ENCODE data around the gene SCN11A. TPM values are rescaled to one million over a fixed set of nuclear protein-coding genes. Genes with fewer than 3 reads are reported as not detected.

The SCN11A gene
- 1 to 10 TPM in 2 of 3 donors, under 1 TPM in 1; 0.66 to 1.4 (median 1.0) TPM for polyA plus RNA-seq (ENCODE audit: insufficient read length in 3 of 3)
- long read RNA-seq, donor 1 = 0 reads
- long read RNA-seq, donor 2 = 0 reads
- long read RNA-seq, donor 3 = 0 reads
- long read RNA-seq, donor 4 = 0 reads
- long read RNA-seq, donor 5 = 0 reads
- long read RNA-seq, donor 6 = 0 reads
- long read RNA-seq, donor 7 = 0 reads
- long read RNA-seq, donor 8 = 0 reads
- long read RNA-seq, donor 9 = 0 reads
- long read RNA-seq, donor 10 = 0 reads
- long read RNA-seq, donor 11 = 0 reads
- long read RNA-seq, donor 12 = 0 reads
- long read RNA-seq, donor 13 = 0 reads
- long read RNA-seq, donor 14 = 0 reads
- long read RNA-seq, donor 15 = 0 reads
- long read RNA-seq, donor 16 = 0 reads

DNA sequence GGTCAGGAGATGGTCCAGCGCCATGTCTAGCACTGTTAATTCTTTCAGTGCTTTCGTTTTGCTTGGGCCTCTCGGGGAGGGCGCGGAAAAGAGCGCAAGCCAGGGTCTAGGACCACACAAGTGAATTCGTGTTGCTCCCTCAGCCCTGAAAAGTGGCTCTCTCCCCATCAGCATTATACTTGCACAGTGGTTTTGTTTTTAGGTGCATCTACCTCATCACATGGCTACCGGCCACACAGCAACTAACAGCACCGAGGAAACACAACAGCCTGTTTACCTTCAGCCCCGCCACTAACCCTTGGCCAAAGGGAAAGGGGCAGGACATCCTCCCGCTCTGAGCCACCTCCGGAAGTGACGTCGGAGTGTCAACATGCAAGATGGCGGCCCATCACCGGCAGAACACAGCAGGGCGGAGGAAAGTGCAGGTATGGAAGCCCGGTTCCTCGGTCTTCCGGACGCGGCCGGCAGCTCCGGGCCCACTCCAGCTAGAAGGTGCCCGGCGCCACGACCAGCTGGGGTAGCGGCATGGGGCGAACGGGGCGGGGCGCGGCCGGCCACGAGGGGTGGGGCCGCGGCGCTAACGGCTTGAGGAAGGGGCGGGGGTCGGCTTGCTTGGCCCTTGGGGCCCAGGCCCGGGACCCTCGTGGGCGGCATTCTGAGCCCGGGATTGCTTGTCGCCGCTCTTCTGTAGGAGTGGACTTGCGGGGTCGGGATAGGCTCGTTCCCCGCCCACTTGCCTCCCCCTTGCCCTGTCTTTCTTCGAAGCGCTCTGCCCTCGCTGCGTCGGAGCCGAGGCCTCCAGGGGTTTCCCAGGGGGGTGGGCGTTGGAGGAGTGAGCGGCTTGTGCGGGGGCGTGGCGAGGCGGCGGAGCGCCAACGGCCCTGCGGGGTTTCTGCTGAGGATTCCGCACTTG lies at the start of gene SCN11A, which contains the start of gene WDR48:
Gene SCN11A, minus strand, starts transcription at position 296 of the 913 bp plus-strand sequence. CDS start 101,582 bp downstream, outside the sequence.
Gene WDR48, plus strand, starts transcription at position 368 of the 913 bp plus-strand sequence. Its CDS starts 10 bp downstream, at position 378.
- DNase-seq (ENCODE audit: extremely low read depth in 1 of 11, low read depth in 9 of 11, low spot score in 4 of 11) = peak; percentile 88 to 96 (median 94)

DNA sequence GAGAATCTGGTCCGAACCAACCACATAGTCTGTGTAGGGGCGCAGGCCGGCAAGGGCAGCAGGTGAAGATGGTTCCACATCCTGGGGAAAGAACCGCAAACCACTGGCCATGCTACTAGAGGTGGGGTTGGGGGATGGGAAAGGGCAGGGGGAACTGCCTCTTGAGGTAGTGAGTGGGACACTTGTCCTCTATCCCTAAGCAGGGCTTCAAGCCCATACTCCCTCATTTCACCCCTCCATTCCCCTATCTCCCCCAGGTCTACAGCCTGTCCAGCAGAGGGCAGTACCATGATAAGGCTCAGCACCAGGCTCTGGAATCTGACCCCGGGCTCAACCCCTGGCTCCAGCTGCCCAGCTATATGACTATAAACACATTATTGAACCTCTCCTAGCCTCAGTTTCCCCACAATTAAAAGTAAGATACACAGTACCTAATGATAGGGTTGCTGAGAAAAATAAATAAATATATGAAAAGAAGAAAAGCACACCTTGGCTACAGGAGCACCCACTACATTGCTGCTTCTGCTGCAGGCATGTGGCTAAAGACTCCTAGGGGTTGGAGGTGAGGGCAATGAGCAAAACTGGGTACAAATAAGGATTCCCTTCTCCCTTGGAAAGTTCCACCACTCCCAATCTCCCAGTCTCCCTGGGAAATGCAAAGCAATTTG lies 49.4 kb upstream of the SCN11A start:
- DNase-seq (ENCODE audit: extremely low read depth in 1 of 11, low read depth in 9 of 11, low spot score in 4 of 11) = no peak

DNA sequence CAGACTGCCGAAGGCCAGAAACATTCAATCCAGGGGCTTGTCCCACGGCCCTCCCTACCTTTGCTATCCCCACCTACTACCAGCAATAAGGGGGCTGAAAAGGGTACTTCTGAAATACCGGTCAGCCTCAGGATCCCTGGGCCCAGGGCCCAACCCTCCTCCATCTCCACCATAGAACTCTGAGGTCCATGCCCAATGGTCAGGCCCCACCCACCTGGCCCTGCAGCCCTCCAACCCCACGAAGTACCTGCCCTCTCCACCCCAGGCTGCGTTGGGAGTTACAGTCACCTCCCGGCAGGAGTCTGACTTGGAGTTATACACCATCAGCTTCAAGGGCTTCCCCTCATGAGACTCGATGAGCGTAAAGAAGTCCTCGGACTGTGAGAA lies 48.7 kb upstream of the SCN11A start:
- DNase-seq (ENCODE audit: extremely low read depth in 1 of 11, low read depth in 9 of 11, low spot score in 4 of 11) = no peak

DNA sequence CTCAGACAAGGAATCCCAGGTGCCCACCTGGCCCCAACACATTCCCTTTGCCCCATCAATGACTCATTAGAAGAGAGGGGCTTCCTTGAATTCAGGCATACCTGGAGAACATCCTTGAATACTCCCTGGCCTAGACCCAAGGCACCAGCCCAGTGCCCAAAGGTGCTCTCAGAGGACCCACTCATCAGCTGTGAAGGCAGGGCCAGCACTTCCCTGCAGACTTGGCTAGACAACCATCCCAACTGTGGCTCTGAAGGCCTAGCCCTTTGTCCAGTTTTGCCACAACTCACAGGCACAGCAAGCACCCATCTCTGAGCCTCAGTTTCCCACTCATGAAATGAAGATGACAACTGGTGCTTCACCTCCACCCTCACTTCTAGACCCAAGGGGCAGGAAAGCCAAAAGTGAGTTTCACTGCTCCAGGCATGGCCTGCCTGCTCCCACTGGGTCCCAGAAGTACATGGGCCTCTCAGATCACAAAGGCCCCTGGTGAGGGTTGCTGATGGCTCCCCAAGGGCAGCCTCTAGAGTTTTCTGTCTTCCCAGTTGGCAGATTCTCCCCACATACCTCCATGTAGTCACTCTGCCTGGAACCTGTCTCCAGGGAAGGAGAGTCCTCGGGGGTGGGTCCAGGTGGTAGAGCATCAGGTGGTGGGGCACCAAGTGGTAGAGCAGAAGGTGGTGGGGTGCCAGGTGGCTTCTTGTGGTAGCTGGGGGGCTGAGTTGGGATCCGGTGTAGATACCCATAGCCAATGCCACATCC lies 48.2 kb upstream of the SCN11A start:
- no peak for DNase-seq (ENCODE audit: extremely low read depth in 1 of 11, low read depth in 9 of 11, low spot score in 4 of 11)

DNA sequence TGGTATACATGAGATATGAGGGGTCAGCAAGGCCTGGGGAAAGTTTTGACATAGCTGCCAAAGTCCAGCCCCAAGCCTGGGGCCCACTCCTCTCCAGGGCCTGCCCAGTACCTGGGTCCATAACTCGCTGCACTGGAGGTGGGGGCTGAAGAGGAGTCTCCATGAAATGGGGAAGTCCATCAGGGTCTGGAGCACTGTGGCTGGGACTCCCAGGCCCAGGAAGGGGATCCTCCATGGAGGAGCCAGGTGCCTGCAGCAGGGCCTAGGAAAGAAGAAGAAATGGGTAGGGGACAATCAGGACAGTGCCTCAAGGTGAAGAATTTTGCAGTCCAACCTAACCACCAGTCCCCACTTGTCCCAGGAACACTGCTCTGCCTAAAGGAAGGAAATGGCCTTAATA lies 47.5 kb upstream of the SCN11A start:
- DNase-seq (ENCODE audit: extremely low read depth in 1 of 11, low read depth in 9 of 11, low spot score in 4 of 11) = no peak

DNA sequence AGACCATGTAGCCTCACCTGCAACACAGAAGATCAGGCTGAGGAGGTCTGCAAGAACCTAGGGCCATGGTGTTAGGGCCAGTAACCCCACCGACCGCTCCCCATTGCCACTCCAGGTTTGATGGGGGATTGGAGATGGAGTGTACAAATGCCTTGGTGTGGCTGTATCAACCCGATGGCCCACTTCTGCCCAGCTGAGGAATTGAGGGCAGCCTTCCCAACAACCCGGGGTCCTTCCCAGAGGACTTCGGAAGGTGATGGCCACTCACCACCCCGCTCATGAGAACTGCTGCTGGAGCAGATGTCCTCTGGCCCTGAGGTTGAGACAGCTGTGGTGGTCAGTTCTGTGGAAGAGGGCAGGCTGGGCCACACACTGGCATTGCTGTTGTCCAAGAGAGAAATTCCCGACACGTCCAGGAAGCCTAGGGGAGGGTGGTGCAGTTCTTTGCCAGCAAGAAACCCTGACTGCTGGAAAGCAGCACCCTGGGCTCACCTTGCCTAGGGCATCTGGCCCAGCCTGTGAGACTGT lies 46.8 kb upstream of the SCN11A start:
- DNase-seq (ENCODE audit: extremely low read depth in 1 of 11, low read depth in 9 of 11, low spot score in 4 of 11) = no peak

DNA sequence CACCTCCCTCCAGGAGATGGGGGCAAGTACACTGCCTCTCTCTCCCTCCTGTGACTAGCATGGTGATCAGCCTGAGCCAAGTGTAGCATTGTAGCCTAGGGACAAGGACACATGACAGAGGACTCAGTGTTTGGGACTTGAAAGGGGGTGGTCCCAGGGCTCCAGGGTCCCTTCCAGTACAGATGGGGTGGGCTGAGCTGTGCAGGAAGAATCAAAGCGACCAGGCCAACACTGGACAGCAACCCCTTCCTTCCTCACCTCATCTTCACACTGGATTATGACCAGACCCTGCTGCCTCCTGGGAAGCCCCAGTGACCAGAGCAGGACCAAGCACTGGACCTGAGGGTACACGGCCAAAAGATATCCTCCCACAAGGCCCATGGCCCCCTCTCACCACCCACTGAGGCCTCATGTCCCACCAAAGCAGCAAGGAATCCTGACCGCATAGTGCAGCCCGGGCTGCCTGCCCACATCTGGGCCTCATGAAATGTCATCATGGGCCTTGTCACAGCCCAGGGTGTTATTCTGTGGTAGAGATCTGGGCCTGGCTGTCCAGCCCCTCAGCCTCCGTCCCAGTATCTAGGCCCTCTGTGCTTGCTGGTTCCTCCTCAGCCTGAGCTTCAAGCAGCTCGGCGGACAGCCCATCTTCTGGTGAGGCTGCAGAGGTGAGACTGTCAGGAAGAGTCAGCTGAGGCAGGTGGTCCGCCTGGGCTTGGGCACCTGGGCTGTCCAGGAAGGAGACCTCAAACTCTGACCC lies 46.1 kb upstream of the SCN11A start:
- no peak for DNase-seq (ENCODE audit: extremely low read depth in 1 of 11, low read depth in 9 of 11, low spot score in 4 of 11)

DNA sequence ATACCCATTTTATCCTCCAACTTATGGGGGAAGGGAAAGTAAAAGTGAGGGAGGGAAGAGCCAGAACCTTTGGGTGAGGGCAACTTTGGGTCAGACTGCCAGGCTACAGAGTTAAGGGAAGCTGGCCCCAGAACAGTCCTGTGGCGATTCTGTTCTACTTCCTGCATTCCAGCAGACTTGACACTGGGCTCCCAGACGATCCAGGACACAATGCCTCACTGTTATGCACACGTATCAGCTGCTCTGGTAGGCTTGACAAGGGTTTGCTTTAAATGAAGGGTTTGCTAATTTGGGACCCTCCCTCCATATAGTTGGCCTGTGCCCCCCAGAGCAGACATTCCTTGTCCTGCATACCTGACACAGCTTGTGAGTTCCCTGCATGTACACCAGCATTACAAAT lies 45.0 kb upstream of the SCN11A start:
- no peak for DNase-seq (ENCODE audit: extremely low read depth in 1 of 11, low read depth in 9 of 11, low spot score in 4 of 11)

DNA sequence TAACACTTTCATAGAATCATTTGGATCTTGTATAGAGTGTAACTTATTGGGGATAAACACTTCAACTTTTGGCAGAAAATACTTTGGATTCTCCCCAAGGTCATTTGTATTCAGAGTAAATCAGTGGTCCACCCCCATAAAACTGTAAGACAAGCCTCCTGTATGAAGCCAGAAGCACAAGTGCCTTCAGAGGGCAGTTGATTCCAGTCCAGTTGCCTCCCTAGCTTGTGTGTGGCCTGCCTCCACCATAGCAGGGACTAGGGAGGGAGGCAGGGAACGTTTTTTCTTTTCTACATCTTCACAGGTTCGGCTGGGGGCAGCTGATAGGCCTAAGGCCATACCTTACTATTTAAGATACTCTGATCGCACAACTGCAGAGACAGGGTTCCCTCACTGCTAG lies 44.0 kb upstream of the SCN11A start:
- DNase-seq (ENCODE audit: extremely low read depth in 1 of 11, low read depth in 9 of 11, low spot score in 4 of 11) = no peak

DNA sequence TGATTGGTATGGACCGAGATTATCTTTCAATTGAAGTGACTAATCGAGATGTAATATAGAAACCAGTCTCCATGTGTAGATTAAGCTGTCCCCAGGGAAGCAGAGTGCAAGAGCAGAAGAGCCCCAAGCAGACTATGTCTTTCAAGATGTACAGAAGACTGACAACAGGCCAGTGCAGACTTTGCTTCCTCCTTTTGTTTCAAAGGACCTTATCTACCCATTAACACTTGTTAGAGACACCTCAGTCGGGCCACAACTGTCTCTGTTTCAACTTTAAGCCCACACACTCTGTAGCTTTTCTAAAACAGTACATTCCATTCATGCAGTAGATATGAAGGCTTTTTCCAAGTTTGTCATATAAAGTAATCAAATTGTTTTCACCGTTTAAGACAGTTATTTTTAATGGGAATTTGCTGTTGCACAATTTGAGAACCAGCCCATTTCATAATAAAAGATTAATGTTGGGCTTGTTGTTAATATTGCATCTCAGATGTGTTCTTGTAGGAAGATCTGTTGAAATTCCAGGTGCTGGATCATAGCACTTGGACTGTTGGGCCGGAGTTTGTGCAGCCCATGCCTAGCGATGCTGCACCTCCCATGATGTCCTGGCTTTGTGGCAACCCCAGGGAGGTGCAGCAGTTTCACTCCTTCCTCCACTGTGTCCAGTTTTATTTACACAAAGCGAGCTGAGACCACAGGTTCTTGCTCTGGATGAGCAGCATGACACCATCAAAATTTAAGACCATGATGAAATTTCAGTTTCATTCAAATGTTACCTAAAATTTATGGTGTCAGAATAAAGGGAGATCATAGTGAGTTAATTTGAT lies 43.3 kb upstream of the SCN11A start:
- no peak for DNase-seq (ENCODE audit: extremely low read depth in 1 of 11, low read depth in 9 of 11, low spot score in 4 of 11)

DNA sequence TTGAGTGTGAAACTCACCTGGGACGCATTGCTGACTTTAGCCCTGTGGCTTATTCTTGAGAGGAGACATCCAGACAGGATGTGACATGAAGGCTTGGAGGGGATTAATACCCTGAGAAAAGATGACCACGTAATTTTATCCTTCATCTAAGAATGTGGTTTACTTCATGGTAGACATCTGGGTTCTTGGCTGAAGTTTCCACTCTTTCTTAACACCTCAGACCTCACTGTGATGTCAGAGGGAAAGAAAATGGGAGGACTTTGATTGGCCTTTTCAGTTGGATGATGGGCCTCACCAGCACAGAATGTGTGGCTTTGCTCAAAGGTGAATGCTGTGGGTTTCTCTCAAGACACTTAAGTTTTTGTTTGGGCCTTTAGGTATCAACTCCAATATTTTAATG lies 39.2 kb upstream of the SCN11A start:
- DNase-seq (ENCODE audit: extremely low read depth in 1 of 11, low read depth in 9 of 11, low spot score in 4 of 11) = no peak

DNA sequence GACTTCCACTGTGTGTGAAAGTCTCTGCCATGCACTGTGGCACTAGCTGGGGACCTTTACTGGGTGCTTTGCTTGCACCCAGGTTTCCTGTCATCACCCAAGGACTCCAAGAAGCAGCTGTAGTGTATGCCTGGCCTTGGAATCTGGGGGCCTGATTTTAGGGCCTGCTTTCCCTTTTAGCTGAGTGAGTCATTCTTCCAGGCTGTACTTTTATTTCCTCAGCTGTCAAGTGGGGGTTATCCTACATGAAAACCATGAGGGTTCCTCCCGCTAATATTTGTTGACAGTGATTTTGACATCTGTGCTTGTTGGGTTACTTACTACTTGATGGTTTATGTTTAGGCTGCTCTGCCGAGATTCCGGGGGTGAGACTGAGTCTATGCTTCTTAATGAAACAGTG lies 37.1 kb upstream of the SCN11A start:
- no peak for DNase-seq (ENCODE audit: extremely low read depth in 1 of 11, low read depth in 9 of 11, low spot score in 4 of 11)

DNA sequence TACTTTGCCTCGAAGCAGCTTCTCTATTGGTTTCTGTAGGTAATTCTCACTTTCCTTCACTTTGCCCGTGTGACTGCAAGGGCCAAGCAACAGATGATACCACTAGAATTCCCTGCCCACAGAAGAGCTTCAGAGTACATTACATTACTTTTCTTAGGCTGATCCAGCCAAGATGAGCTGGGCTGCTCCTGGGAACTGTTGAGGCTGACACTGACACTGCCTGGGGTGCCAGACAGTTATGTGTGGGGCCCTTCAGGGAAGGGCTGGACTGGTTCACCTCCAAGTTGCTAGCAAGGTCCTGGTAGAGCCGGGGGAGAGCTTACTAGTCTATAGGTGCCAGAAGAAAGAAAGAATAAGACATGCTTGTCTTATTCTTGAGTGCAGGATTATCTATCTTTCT lies 36.7 kb upstream of the SCN11A start:
- no peak for DNase-seq (ENCODE audit: extremely low read depth in 1 of 11, low read depth in 9 of 11, low spot score in 4 of 11)

DNA sequence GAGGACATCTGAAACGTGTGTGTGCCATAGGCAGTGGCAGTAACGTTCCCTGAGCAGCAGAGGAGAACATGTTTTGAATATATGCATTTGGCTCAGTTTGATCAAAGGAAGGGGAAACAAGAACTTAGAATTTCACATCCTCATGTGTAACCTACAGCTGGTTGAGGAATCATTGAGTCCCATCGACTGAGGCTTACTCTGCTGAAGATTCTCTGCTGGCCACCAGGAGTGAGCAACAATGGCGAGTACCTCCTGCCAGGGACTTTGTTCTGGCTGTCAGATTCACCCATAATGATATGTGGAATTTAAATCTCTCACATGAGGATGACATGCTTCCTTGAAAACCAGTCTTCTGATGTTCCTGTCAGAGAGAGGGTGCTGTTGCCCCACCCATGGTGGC lies 34.4 kb upstream of the SCN11A start:
- DNase-seq (ENCODE audit: extremely low read depth in 1 of 11, low read depth in 9 of 11, low spot score in 4 of 11) = no peak

DNA sequence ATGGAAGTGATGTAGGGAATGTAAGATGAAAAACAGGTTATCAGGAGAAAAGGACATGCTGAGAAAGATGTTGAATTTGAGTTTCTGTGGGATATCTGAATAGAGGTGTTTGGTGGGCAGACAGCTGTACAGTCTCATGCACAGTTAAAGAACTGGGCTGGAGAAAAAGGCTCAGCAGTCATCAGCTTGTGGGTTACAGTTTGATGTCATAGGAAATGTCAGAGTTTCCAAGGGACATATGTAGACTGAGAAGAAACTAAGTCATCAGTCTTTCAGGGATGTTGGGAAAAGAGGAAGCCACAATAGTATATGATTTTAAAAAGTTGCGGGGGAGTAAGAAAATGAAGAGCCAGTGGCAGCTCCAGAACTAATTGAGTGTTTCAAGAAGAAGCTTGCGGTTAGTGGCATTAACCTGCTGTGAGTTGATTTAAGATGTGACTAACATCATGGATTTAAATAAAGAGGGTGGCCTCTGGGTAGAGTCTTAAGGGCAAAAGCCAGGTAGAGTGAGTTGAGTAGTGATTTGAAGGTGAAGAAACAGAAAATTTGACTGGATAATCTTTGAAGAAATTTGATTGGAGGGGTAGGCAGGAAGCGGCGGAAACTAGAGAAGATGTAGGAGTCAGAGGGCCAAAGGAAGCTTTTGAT lies 31.0 kb upstream of the SCN11A start:
- no peak for DNase-seq (ENCODE audit: extremely low read depth in 1 of 11, low read depth in 9 of 11, low spot score in 4 of 11)

DNA sequence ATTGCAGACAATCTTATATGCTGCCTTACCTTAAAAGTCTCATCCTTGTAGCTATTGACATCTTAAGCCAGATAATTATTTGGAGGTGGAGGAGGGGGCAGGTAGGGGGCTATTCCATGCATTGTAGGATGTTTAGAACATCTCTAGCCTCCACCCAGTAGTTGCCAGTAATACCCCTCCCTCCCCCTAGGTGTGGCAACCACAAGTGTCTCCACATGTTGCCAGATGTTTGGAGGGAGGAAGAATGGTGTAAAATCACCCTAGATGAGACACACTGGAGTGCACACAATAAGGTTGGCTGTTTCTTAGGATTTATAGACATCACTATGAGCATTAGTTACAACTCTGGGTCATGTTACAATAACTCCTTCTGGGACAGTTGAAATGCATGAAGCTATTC lies 28.3 kb upstream of the SCN11A start:
- DNase-seq (ENCODE audit: extremely low read depth in 1 of 11, low read depth in 9 of 11, low spot score in 4 of 11) = no peak

DNA sequence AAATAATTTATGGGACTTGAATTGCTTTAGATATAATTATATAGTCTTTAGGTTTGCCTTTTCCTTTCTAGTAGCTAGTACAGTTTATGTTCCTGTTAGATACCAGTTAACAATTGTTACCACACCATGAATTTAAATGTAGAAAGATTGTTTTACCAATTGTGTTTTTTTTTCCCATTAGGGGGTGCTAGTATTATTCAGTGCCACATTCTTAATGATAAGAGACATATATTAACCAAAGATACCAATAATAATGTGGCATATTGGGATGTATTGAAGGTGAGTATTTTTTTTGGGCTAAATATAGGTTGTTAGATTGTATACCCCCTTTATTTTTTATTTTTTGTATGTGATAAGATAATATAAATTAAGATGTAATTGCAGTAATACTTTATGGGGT lies 27.8 kb upstream of the SCN11A start:
- no peak for DNase-seq (ENCODE audit: extremely low read depth in 1 of 11, low read depth in 9 of 11, low spot score in 4 of 11)
